ENCODE measurements around the gene EREG.

EREG gene

GRCh38 chr4:74329307-74329706, 35.6 kb upstream of the EREG start:
- TF ChIP-seq, protein P1, sequence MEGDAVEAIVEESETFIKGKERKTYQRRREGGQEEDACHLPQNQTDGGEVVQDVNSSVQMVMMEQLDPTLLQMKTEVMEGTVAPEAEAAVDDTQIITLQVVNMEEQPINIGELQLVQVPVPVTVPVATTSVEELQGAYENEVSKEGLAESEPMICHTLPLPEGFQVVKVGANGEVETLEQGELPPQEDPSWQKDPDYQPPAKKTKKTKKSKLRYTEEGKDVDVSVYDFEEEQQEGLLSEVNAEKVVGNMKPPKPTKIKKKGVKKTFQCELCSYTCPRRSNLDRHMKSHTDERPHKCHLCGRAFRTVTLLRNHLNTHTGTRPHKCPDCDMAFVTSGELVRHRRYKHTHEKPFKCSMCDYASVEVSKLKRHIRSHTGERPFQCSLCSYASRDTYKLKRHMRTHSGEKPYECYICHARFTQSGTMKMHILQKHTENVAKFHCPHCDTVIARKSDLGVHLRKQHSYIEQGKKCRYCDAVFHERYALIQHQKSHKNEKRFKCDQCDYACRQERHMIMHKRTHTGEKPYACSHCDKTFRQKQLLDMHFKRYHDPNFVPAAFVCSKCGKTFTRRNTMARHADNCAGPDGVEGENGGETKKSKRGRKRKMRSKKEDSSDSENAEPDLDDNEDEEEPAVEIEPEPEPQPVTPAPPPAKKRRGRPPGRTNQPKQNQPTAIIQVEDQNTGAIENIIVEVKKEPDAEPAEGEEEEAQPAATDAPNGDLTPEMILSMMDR (conservative IDR thresholded peaks at IDR 0.05; ENCODE audit: low read depth, low read length), result no peak
- DNase-seq (ENCODE audit: low read depth), result no peak
- no peak overlapping the region for H3K4me3 ChIP-seq (ENCODE audit: low read length)

DNA sequence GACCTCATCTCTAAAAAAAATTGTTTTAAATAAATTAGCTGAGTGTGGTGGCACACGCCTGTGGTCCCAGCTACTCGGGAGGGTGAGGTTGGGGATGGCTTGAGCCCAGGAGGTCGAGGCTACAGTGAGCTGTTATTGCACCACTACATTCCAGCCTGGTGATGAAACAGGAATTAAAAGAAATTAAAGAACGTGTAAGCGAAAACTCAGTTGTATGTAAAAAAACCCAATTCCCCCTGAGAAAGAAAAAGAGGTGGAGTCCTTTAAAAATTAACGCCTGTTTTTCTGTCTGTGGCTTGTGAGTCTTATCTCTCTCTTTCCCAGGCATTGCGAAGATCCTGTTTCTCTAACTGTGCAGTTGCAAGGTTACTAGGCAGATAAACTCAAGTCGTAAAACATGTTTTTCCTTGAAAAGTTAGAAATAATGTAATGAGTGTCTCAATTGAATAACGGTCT, 34.6 kb upstream of the EREG start:
- TF ChIP-seq, protein P1 (conservative IDR thresholded peaks at IDR 0.05; ENCODE audit: low read depth, low read length), result no peak
- no peak overlapping the region for H3K4me3 ChIP-seq (ENCODE audit: low read length)
- no peak for DNase-seq (ENCODE audit: low read depth)

GRCh38 chr4:74331252-74331651, 33.7 kb upstream of the EREG start:
- TF ChIP-seq, protein P1 (conservative IDR thresholded peaks at IDR 0.05; ENCODE audit: low read depth, low read length), result no peak
- H3K4me3 ChIP-seq (ENCODE audit: low read length), result no peak overlapping the region
- no peak for DNase-seq (ENCODE audit: low read depth)

DNA sequence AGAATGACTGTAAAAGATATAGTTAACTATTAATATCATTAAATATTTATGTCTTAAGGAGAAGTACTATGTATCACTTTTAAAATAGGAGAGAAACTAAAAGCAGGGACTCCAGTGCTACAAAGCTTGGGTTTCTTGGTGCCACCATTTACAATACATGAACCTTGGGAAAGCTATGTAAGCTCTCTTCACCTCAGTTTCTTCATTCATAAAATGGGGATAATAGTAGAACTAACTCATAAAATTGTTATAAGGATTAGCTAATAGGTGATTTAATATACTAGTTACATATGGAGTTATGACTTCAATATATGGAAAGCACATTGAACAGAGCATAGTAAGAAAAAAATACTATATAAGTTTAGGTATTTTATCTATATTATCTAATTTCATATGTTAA, 33.0 kb upstream of the EREG start:
- DNase-seq (ENCODE audit: low read depth), result no peak
- no peak overlapping the region for H3K4me3 ChIP-seq (ENCODE audit: low read length)
- TF ChIP-seq, protein P1 (conservative IDR thresholded peaks at IDR 0.05; ENCODE audit: low read depth, low read length), result no peak

GRCh38 chr4:74334636-74335035, 30.3 kb upstream of the EREG start:
- H3K4me3 ChIP-seq (ENCODE audit: low read length), result no peak overlapping the region
- TF ChIP-seq, protein P1 (conservative IDR thresholded peaks at IDR 0.05; ENCODE audit: low read depth, low read length), result no peak
- no peak for DNase-seq (ENCODE audit: low read depth)

DNA sequence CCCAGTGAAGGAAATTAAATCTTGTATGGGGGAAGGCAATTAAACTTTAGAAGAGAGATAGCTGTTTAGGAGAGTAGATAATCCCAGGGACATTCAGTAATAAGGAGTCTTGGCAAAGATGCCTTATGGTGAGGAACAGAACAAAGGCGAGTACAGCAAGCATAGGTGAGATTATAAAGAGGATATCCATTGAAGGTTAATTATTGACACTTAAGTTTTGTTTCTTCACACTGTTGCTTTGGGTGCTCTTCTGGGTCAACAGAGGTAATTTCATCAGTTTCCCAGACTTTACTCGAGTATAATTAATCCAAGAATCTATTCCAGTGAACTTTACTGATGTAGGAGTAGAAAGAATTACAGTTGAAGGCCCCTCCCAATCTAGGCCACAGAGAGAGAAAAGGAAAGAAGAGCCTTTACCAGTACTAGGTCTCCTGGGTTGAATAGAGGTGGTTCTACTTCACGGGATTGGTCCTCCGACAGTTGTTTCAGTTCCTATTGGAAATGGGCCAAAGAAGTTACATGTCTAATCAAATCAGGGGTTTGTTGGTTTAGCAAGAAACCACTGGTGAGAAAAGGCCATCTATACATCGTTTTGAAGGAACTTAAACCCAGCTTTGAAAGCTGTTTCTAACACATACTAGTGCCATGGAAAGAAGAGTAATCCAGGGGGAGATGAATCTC, 29.5 kb upstream of the EREG start:
- TF ChIP-seq, protein P1 (conservative IDR thresholded peaks at IDR 0.05; ENCODE audit: low read depth, low read length), result no peak
- no peak for DNase-seq (ENCODE audit: low read depth)
- H3K4me3 ChIP-seq (ENCODE audit: low read length), result no peak overlapping the region

GRCh38 chr4:74338792-74339333, 26.1 kb upstream of the EREG start:
- H3K4me3 ChIP-seq (ENCODE audit: low read length), result no peak overlapping the region
- TF ChIP-seq, protein P1 (conservative IDR thresholded peaks at IDR 0.05; ENCODE audit: low read depth, low read length), result no peak
- no peak for DNase-seq (ENCODE audit: low read depth)
